HUDEP-2 (cell line): Measurements from ENCODE around the gene CACNA1C.
A peak's percentile ranks its signal among the peaks of the same experiment; 100 is the strongest.
"Not testable (repeated sequence)": the region's sequence is repeated elsewhere in the genome, so short reads cannot be mapped to it uniquely, and the experiment has no call there.

Source experiments
- DNase-seq, 76 experiments: peaks; one replicate each; lab custom pipeline; 2025; ENCODE audit not compliant: unreplicated experiment in 76 of 76; lab: John Stamatoyannopoulos, UW

The CACNA1C gene

GRCh38 chr12:2673966-2674810 is 621.4 kb downstream of the CACNA1C start:
- DNase-seq = peak in 1 of 76 experiments; percentile 8

GRCh38 chr12:2675776-2676175 is 623.0 kb downstream of the CACNA1C start:
- DNase-seq = no peak

GRCh38 chr12:2677142-2677880 is 624.5 kb downstream of the CACNA1C start:
- DNase-seq = no peak

- no peak for DNase-seq
These were observed 625.6 kb downstream of the CACNA1C start for GRCh38 chr12:2678426-2678825.

GRCh38 chr12:2679068-2679815 is 626.5 kb downstream of the CACNA1C start:
- DNase-seq = no peak

- DNase-seq = no peak
These were observed 627.3 kb downstream of the CACNA1C start for GRCh38 chr12:2679816-2680675.

- no peak for DNase-seq
These were observed 627.9 kb downstream of the CACNA1C start for GRCh38 chr12:2680676-2681039.

- DNase-seq = no peak
These were observed 628.8 kb downstream of the CACNA1C start for GRCh38 chr12:2681450-2682205.

GRCh38 chr12:2682296-2683251 is 629.8 kb downstream of the CACNA1C start:
- peak in 57 of 76 experiments; percentile 6 to 74 (median 32) for DNase-seq

- DNase-seq = peak in 29 of 76 experiments; percentile 5 to 34 (median 18)
These were observed 630.7 kb downstream of the CACNA1C start for GRCh38 chr12:2683283-2684025.

- DNase-seq = not testable (repeated sequence)
These were observed 631.2 kb downstream of the CACNA1C start for GRCh38 chr12:2684026-2684325.

GRCh38 chr12:2685620-2686279 is 633.0 kb downstream of the CACNA1C start:
- not testable (repeated sequence) for DNase-seq

GRCh38 chr12:2686280-2686646 is 633.5 kb downstream of the CACNA1C start:
- DNase-seq = no peak

- no peak for DNase-seq
These were observed 634.3 kb downstream of the CACNA1C start for GRCh38 chr12:2687058-2687457.

- no peak for DNase-seq
These were observed 634.9 kb downstream of the CACNA1C start for GRCh38 chr12:2687726-2688125.

- DNase-seq = no peak
These were observed 635.7 kb downstream of the CACNA1C start for GRCh38 chr12:2688381-2688931.

- DNase-seq = no peak
These were observed 636.6 kb downstream of the CACNA1C start for GRCh38 chr12:2689393-2689792.
